Endometrial microvascular endothelial cells (primary cell): ENCODE data around the gene TRIM56. TPM values are rescaled to one million over a fixed set of nuclear protein-coding genes. Genes with fewer than 3 reads are reported as not detected.
"Not testable (repeated sequence)": the region's sequence is repeated elsewhere in the genome, so short reads cannot be mapped to it uniquely, and the experiment has no call there.

Source experiments
- in situ Hi-C: cut with HindIII; loops from 2 replicates; pipeline ENCODE4 v1.10.0; 2017; ENCODE audit warnings: low sequenced_read_pairs, low pct_unique_long_range_greater_than_20kb; ENCODE audit errors: inconsistent ontology term
- total RNA-seq: library from RNA; depleted of rRNA; stranded (reverse); fragments of >200 nt; gene quantifications from one replicate; pipeline ENCODE4 v1.2.3, GENCODE V29; 2015; ENCODE audit errors: inconsistent ontology term

Gene TRIM56
- total RNA-seq, 1 donor from 2014 or later = 13.9 TPM

DNA sequence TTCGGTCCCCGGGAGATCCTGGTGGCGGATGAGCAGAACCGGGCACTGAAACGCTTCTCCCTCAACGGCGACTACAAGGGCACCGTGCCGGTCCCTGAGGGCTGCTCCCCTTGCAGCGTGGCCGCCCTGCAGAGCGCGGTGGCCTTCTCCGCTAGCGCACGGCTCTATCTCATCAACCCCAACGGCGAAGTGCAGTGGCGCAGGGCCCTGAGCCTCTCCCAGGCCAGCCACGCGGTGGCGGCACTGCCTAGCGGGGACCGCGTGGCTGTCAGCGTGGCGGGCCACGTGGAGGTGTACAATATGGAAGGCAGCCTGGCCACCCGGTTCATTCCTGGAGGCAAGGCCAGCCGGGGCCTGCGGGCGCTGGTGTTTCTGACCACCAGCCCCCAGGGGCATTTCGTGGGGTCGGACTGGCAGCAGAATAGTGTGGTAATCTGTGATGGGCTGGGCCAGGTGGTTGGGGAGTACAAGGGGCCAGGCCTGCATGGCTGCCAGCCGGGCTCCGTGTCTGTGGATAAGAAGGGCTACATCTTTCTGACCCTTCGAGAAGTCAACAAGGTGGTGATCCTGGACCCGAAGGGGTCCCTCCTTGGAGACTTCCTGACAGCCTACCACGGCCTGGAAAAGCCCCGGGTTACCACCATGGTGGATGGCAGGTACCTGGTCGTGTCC is 3.7 kb downstream of the TRIM56 start:
- in situ Hi-C loops = no loop called here

DNA sequence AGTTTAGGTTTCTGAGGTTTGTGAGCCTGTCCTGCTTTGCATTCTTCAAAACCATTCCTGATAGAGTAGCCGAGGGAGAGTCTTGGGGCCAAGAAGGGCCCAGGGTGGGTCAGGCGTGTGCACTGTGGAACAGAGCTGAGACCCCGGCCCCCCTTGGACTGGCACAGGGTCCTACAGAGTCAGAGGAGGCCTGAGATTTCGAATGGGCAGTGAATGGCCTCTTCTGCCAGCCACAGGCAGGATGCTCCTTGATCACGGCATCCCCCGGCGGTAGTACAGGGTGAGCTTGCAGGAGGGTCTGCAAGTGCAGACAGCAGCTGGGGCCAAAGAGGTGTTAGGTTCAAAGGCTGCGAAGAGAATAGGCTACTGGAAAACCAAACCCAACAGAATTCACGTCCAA is 4.6 kb downstream of the TRIM56 start:
- in situ Hi-C loops = no loop called here

DNA sequence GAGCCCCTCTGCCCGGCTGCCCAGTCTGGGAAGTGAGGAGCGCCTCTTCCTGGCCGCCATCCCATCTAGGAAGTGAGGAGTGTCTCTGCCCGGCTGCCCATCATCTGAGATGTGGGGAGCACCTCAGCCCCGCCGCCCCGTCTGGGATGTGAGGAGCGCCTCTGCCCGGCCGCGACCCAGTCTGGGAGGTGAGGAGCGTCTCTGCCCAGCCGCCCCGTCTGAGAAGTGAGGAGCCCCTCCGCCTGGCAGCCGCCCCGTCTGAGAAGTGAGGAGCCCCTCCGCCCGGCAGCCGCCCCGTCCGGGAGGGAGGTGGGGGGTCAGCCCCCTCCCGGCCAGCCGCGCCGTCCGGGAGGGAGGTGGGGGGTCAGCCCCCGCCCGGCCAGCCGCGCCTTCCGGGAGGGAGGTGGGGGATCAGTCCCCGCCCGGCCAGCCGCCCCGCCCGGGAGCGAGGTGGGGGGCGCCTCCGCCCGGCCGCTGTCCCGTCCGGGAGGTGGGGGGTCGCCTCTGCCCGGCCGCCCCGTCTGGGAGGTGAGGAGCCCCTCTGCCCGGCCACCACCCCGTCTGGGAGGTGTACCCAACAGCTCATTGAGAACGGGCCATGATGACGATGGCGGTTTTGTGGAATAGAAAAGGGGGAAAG is 7.1 kb downstream of the TRIM56 start:
- in situ Hi-C loops = not testable (repeated sequence)

DNA sequence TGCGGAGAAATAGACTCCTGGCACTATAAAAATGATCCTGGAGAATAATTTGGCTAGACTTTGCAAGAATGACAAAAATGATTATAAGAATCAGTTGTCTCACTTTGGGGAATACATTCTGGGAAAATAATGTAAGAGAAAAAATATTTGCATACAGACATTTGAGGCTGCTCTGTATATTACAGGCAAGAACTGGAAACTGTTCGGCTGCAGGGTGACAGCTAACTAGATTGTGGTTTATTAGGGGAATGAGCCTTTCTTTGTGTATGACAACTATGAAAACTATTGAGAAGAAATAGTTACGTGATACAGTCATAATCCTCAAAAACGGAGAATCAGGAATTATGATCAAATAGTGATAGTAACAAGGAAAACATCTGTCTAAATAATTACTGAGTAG is 8.6 kb downstream of the TRIM56 start:
- in situ Hi-C loops = no loop called here

DNA sequence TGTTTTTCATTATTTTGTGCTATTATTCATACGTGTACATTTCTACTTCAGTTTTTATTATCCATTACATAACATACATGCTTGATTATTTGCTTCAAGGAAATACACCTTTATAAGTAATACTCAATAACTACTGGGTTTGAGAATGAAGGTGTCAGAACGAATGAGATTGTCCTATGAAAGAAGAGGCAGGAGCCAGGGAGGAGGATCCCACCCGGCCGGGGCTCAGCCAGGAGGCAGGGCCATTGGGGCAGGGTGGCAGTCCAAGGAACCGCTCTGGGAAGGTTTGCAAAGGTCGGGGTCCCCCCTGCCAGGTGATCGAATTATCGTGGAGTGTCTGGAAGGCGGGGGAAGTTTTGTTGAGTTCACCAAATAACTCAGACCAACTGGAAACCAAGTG is 9.1 kb downstream of the TRIM56 start:
- in situ Hi-C loops = no loop called here

DNA sequence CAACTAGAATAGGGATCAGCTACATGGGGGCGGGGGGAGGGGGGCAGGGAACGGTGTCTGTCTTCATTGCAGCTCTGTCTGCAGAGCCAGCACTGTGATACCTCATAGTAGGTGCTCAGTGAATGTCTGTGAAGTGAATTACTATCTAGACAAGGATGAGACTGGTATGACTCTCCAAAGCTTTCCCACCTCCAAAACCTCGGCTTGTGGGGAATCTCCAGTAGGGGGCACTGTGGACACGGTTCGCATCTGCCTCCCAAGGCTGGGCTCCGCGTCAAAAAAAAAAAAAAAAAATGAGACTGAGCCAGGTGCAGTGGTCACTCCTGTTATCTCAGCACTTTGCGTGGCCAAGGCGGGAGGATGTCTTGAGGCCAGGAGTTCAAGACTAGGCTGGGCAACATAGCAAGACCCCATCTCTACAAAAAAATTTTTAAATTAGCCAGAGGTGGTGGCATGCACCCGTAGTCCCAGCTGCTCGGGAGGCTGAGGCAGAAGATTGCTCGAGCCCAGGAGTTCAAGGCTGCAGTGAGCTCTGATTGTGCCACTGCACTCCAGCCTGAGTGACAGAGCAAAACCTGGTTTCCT is 9.6 kb downstream of the TRIM56 start:
- in situ Hi-C loops = no loop called here

DNA sequence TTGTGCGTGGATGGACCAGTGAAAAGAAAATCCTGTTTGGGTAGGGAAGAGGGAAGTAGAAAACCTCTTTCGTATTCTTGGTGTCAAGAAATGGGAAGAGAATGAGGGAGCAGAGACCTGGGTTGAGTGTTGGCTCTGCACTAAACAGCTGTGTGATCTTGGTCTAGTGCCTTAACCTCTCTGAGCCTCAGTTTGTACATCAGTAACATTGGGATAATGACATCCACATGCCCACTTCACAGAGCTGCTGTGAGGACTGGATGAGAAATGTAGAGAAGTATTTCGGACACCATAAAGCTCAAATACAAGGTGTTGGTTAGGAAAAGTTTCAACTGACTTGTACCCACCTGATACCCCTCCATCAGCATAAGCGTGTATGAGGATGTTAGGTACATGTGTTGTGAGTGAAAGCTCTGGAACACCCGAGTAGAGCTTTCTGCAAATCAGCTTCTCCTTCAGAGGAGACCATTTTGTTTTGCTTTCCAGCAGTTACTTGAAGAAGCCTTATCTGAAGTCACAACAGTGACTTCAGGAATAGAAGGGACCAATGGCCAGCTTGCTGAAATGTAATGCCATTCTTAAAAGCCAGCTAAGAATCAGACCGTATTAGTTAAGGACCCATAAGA is 11.2 kb downstream of the TRIM56 start:
- in situ Hi-C loops = no loop called here

DNA sequence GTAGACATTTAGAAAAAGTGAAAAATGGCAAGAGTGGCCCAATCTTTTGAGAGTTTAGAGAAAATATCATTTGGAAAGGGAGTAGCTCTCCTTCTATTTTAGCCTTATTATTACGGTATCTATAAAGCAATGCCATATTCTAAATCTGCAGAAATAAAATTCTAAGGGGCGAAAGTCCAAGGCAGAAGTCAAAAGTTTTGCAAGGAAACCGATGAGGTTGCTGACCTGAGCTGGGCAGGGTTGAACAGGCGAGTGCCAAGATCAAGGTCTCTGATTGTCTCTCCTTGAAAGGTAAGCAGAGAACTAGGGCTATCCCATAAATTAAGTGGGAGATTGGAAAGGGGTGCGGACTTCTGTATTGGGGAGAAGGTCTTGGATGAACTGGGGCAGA is 11.7 kb downstream of the TRIM56 start:
- in situ Hi-C loops = no loop called here

DNA sequence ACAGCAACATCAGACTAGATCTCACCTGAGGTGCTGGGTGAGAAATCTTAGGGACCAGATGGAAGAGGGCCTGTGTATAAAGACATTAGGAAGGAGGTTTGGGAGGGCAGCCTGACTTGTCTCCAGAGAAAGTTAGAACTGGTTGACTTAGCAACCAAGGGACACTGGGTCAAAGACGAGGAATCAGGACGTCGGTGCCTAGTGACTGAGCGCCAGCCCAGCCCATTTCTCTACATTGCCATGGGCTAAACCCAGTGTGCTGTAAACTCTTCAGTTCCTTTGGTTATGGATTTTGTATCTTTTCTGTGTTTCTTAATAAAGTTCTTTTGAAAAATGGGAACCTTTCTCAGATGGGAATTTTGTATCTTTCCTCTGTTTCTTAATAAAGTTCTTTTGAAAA is 12.3 kb downstream of the TRIM56 start:
- in situ Hi-C loops = no loop called here

DNA sequence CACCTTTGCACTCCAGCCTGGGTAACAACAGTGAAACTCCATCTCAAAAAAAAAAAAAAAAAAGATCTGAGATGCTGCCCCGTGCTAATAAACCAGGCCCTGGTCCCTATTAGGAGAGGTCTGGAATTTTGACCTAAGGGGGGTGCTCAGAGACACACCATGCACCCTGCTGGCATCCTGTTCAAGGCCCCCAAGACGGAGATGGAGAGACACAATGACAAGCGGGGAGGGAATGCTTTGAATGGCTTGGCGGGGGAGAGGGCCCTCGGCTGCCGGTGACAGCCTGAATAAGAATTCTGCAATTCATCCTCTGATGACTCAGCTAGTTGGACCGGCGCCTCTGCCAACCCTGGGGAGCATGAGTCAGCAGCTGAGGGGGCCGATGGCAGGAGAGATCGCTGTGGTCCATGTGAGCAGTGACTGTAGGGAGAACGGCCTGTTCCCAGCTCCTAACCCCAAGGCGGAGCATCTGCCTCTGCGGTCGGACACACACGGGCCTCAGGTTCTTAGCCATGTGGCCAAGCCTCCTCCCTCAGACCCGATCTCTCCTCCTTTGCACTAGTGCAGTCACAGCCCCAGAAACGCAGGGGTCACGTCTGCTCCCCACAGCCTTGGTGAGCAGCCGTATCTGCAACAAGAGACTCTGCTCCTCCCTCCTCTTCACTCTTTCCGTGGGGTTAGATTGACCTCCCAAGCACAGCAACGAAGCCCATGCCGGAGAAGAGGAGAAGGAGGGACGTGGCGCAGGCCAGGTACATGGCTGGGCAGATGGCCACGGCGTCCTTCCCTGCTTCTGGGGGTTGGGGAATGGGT is 14.9 kb downstream of the TRIM56 start:
- in situ Hi-C loops = no loop called here

DNA sequence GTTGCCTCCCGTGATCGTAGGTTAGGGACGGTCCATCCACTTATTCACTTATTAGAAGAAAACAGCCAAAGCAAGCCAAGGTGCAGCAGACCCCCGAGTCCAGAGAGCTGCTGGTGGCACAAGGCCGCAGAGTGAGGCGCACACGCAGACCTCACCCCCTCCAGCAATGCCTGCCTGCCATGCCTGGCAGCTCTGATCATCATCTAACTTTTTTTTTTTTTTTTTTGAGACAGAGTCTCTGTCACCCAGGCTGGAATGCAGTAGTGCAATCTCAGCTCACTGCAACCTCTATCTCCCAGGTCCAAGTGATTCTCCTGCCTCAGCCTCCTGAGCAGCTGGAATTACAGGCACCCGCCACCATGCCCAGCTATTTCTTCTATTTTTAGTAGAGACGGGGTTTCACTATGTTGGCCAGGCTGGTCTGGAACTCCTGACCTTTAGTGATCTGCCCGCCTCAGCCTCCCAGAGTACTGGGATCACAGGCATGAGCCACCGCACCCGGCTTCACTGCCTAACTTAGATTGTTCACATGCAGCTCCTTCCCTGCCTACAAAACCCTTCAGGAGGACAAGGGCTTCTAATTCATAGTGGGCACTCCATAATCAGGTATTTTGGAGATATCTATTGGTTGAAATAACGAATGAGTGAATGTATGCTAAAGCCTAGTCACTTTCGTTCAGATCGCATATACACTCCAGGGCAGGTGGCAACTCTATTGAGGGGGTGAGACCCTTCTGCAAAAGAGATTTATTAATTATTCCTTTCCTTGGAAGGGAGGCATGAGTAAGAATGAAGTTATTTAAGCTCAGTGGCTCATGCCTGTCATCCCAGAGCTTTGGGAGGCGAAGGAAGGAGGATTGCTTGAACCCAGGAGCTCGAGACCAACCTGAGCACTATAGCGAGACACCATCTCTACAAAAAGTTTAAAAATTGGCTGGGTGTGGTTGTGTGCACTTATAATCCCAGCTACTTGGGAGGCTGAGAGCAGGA is 15.9 kb downstream of the TRIM56 start:
- in situ Hi-C loops = no loop called here

DNA sequence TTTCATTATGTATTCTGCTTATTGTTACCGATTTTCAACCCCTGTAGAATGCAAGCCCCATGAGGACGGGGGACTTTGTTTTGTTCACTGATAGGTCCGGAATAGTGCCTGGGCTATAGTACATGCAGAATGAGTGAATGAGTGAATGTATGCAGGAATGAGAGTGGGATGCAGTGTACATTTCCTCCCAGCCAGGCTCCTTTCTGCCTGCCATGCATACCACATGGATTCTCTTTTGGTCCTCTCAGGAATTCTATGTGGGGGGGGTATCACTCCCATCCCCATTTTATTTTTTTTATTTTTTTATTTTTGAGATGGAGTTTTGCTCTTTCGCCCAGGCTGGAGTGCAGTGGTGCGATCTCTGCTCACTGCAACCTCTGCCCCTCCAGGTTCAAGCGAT is 16.7 kb downstream of the TRIM56 start:
- in situ Hi-C loops = no loop called here

DNA sequence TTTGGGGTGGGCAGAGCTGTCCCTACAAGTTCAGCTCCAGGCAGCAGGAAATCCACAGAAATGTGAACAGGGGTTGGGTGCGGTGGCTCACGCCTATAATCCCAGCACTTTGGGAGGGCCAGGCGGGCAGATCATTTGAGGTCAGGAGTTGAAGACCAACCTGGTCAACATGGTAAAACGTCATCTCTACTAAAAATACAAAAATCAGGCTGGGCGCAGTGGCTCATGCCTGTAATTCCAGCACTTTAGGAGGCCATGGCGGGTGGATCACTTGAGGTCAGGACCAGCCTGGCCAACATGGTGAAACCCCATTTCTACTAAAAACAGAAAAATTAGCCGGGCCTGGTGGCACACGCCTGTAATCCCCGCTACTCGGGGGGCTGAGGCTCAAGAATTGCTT is 18.4 kb downstream of the TRIM56 start:
- in situ Hi-C loops = not testable (repeated sequence)

DNA sequence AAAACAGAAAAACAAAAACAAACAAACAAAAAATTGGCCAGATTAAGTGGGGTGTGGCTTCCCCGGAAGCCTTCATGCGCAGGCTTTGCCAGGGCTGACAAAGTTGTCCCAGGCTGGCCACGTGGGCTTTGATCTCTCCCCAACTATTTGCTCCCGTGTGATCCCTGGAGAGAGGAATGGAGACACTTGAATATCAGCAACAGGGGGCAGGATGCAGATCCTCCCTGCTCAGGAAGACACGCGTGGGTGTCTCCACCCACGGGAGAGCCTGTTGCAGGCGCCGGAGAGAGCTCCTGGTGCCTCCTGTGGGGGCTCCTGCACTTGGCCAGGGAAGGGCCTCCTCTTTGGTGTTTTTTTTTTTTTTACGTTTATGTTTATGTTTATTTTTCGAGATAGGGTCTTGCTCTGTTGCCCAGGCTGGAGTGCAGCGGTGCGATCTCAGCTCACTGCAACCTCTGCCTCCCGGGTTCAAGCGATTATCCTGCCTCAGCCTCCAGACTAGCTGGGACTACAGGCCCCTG is 19.0 kb downstream of the TRIM56 start:
- in situ Hi-C loops = no loop called here

DNA sequence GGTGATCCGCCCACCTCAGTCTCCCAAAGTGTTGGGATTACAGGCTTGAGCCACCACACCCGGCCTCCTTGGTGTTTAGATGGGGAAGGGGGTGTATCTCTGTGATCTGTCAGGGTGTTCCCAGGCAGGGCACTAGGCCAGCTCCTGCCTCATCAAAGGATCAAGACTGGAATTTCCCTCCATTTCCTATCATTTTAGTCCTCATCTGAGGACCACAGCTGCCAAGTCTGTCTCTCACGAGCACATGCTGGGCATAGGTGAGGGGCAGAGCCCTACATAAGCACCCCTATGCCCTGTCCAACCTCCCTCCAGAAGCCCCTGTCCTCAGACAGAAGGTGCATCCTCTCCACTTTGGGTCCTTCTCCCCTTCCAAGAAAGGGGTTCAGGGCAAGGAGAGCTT is 19.5 kb downstream of the TRIM56 start:
- in situ Hi-C loops = no loop called here

DNA sequence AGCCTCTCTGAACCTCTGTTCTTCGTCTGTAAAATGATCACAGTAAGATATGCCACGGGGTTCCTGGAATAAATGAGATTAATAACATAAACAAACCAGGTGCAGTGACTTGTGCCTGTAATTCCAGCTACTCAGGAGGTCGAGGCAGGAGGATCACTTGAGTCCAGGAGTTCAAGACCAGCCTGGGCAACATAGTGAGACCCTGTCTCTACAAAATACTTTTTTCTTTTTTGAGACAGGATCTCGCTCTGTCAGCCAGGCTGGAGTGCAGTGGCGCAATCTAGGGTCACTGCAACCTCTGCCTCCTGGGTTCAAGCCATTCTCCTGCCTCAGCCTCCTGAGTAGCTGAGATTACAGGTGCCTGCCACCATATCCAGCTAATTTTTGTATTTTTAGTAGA is 20.0 kb downstream of the TRIM56 start:
- in situ Hi-C loops = not testable (repeated sequence)

DNA sequence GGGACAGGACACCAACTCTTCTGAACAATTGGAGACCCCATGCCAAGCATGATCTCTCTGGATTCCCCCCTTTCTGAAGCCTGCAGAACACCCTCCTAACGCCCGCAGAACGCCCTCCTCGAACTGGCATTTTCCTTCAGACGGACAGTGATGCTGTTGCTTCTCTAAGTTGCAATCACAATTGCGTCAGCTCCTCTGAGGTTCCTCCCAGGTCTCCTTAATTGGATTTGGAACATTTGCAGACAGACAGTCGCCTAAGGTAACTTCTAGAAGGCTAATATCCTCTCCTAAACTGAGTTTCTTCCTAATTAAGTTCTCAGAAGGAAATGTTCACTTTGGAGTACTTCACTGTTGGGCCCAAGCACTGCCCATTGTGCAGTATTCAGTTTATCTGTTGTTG is 21.1 kb downstream of the TRIM56 start:
- in situ Hi-C loops = no loop called here

DNA sequence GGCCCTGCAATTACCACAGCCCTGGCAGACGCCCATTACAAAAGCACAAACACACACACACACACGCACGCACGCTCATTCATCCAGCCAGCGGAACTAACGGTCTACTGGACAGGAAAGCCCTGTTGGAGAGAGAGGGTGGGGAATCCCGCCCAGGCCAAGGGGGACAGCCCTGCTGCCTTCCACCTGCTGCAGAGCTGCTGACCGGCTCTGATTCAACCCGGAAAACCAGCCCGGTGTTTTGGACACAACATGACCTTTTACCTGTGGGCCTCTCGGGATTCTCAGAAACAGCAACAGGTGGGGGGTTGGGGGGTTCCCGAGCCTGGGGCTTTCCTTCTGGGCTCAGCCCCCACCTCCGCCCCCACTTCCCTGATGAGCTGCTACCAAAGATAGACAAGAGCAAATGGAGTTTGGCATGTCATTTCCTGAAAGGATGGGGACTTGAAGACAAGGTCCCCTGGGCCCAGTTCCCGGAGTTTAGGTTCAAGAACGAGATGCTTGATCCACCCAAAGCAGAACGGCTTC is 23.1 kb downstream of the TRIM56 start:
- in situ Hi-C loops = no loop called here
